MG63 (cell line): ENCODE data around the gene XAGE1B. TPM values are rescaled to one million over a fixed set of nuclear protein-coding genes. Genes with fewer than 3 reads are reported as not detected.
"Not testable (repeated sequence)": the region's sequence is repeated elsewhere in the genome, so short reads cannot be mapped to it uniquely, and the experiment has no call there.

ENCODE experiments used
- DNase-seq: peaks from one replicate; pipeline ENCODE4 v3.0.0-alpha.2; 2020
- H3K27me3 ChIP-seq: fragments of 250-450 bp; sonication (Bioruptor Pico); 2 replicates; pipeline ENCODE4 v1.5.1; 2020; ENCODE audit warnings: mild to moderate bottlenecking, moderate library complexity
- H3K36me3 ChIP-seq: fragments of 250-450 bp; sonication (Bioruptor Pico); 2 replicates; pipeline ENCODE4 v1.5.1; 2020; ENCODE audit warnings: mild to moderate bottlenecking, moderate library complexity
- H3K4me3 ChIP-seq: fragments of 250-450 bp; sonication (Bioruptor Pico); 2 replicates; pipeline ENCODE4 v1.5.1; 2020; ENCODE audit warnings: mild to moderate bottlenecking, moderate library complexity
- H3K9me3 ChIP-seq: fragments of 250-450 bp; sonication (Bioruptor Pico); 2 replicates; pipeline ENCODE4 v1.5.1; 2020; ENCODE audit warnings: mild to moderate bottlenecking, moderate library complexity
- total RNA-seq: library from RNA; depleted of rRNA; stranded (reverse); fragments of >200 nt; shearing (Covaris generic); gene quantifications from 2 replicates; pipeline ENCODE4 v1.2.3, GENCODE V29; 2014; ENCODE audit warnings: low replicate concordance; rRNA removed

XAGE1B gene
- not detected in 2 replicates for total RNA-seq

GRCh38 chrX:52516987-52517325, at the start of gene XAGE1B:
TSS of gene XAGE1B (minus strand) at chrX:52517063. CDS start at chrX:52515527, 1,536 bp downstream.
- H3K4me3 ChIP-seq, H3K27me3 ChIP-seq, H3K36me3 ChIP-seq, H3K9me3 ChIP-seq, DNase-seq: not testable (repeated sequence)

DNA sequence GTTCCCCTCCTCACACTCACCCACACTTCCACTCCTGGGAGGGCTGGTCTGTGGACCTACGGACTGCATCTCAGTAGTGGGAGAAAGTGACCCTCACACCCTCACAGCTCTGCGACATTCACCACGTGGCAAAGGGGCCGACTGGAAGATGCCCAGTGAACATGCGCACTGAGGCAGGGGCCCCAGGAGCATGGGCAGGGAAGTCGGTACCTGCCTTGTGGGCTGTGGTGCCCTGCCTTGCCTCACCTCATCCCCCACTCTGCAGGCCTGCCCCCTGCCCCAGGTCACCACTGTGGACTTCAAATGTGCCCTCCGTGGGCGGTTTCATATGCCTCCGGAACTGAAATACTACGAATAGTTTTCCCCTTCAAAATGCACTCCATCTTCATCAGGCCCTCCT, 46.2 kb upstream of the XAGE1B start:
- Histone ChIP-seq H3K4me3 (no peak overlapping the region), H3K36me3 (no peaks in the 10 kb centered on the region), H3K9me3 (no peaks in the 10 kb centered on the region), H3K27me3 (no peaks in the 10 kb centered on the region)
- no peak for DNase-seq

DNA sequence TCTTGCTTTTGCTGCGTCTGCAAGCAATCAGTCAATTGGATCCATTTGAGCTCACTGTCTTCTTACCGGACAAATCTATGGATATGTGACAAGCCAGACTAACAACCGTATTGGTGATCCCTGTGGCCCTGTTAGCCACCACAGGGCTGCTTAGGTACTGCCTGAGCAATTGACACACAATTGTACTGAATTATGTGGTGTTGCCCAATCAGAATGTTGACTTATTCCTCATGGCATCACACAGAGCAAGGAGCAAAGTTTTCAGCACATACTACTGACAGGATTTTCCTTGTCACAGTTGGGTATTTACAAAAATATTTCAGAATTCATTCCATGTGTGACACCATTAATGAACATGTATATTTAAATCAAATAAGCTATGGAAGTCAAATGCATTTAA, 41.3 kb upstream of the XAGE1B start:
- no peak for DNase-seq
- Histone ChIP-seq H3K4me3 (no peak overlapping the region), H3K27me3 (no peaks in the 10 kb centered on the region), H3K36me3 (no peaks in the 10 kb centered on the region), H3K9me3 (no peaks in the 10 kb centered on the region)

DNA sequence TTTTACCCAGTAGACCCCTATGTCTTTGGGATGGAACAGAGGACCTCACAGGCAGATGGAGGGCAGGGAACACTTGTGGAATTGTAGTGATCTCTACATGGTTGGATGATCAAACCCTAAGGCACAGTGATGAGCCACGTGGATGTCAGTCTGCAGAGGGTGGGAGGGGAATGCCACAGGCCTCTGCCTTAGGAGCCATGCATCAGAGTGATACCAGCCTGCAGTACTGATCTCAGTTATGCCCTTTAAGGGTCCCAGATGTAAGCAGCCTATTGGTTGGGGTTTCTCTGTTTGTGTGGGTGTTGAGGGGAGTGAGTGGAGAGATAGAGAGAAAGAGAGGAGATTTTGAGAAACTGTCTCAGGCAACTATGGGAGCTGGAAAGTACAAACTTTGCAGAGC, 39.9 kb upstream of the XAGE1B start:
- Histone ChIP-seq H3K4me3 (no peak overlapping the region), H3K27me3 (no peaks in the 10 kb centered on the region), H3K9me3 (no peaks in the 10 kb centered on the region), H3K36me3 (no peaks in the 10 kb centered on the region)
- no peak for DNase-seq

DNA sequence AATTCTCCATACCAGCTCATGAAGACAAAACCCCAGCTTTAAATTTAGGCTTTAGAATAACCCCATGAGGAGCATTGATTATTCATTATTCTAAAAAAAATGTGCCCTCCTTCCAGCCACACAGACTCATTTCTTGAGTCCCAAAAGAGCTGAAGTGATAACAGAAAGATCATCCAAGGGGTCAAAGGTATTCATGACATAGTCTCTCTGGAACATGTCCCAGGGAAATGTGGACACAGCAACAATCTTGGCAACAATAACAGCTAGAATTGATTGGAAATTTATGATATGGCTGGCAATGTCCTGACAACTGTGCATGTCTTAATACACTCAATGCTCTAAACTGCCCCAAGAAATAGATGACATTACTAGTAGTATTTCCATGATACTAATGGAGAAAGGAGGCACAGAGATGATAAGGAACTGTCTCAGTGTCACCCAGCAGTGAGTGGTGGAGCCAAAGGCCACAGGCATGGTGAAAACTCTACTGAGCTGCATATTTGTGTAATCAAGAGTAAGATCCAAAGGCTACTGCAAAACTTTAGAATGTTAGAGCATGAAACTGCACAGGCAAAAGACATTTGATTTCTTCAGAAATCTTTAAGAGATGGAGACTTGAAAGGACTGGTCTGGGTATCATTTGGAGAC, 37.3 kb upstream of the XAGE1B start:
- Histone ChIP-seq H3K9me3 (no peaks in the 10 kb centered on the region), H3K36me3 (no peaks in the 10 kb centered on the region), H3K4me3 (no peak overlapping the region), H3K27me3 (no peaks in the 10 kb centered on the region)
- DNase-seq: no peak

GRCh38 chrX:52548769-52549168, 31.9 kb upstream of the XAGE1B start:
- H3K27me3 ChIP-seq, H3K9me3 ChIP-seq, DNase-seq, H3K4me3 ChIP-seq, H3K36me3 ChIP-seq: not testable (repeated sequence)

- no peaks in the 10 kb centered on the region for H3K9me3 ChIP-seq
- H3K27me3 ChIP-seq: no peaks in the 10 kb centered on the region
- DNase-seq: no peak
- H3K36me3 ChIP-seq: no peaks in the 10 kb centered on the region
- H3K4me3 ChIP-seq: no peak overlapping the region
These were observed 27.4 kb upstream of the XAGE1B start for GRCh38 chrX:52544147-52544840.

DNA sequence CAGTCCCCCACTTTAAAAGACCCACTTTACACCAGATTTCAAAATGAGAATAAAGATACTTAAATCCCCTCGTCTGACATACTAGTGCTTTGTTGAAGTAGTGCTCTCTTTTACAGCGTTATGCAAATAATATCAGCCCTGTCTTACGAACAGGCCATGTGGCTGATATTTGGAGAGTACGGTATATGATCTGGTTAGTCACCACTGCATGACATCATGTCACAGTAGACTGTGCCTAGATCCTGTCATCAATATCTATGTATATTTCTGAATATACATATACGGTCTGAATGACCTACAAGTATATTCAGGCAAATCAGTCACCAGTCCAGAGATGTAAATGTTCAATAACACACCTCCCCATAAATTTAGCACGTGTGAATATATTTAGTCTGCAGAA, 25.4 kb upstream of the XAGE1B start:
- Histone ChIP-seq H3K9me3 (no peaks in the 10 kb centered on the region), H3K36me3 (no peaks in the 10 kb centered on the region), H3K27me3 (no peaks in the 10 kb centered on the region), H3K4me3 (no peak overlapping the region)
- no peak for DNase-seq

DNA sequence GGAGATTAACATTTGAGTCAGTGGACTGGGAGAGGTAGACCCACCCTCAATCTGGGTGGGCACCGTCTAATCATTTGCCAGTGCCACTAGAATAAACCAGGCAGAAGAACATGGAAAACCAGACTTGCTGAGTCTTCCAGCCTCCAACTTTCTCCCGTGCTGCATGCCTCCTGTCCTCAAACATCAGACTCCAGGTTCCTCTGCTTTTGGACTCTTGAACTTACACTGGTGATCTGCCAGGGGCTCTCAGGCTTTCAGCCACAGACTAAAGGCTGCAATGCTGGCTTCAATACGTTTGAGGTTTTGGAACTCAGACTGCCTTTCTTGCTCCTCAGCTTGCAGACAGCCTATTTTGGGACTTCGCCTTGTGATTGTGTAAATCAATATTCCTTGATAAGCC, 24.2 kb upstream of the XAGE1B start:
- H3K9me3 ChIP-seq, H3K4me3 ChIP-seq, DNase-seq, H3K27me3 ChIP-seq, H3K36me3 ChIP-seq: not testable (repeated sequence)

DNA sequence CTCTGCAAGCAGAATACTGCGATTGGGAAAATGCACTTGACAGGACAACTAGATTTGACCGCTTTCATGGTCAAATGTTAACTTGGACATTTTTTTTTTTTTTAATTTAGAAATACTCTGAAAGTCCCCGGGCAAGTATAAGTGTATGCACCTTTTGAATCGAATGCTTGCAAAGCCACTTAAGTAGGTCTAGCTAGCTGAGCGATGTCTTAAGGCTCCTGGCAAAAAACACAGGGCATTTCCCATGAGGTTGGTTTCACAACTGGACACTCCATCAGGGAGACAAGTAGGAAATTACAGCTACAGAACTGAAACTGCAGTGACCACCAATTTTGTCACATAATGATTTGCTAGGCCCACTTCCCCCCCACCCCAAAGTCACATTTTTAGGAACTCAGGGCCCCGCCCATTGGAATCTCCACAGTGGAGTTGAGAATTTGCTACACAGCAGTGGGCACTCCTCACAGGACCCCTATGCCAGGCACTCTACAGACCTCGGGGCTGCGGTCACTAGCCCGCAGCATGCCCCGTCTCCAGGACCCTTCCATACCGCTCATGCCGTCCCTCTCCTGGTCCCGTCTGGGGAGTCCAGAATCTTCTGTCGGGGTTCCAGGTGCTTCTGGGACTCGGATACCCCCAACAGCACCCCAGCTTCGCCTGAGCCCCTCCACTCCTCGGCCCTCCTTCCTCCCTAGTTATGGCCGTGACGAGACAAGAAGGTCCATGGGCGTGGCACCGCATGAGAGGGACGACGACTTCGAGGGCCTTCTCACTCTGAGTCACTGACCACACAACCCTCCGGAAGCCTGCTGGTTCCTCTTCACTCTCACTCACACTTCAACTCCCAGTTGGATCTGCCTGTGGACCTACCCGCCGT, 515 bp downstream of the XAGE1B start:
- H3K9me3 ChIP-seq, DNase-seq, H3K4me3 ChIP-seq: not testable (repeated sequence)

DNA sequence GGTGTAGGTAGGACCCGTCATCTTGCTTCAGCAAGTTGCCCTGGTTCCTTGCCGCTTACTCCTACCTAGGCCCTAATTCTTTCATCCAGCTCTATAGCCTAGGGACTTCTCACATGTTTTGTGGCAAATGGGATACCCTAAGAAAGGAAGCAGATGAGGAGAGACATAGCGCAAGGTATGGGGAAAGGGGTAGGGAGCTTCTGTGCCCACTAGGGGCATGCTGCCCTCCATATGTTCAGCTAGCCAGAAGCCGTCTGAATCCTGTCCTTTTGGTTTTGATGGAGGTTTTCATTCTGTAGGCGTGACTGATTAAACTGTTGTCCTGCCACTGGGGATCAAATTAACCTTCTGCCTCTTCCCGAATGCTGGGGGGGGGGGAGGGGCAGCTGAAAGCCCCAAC, 5.7 kb downstream of the XAGE1B start:
- not testable (repeated sequence) for H3K27me3 ChIP-seq, H3K36me3 ChIP-seq, H3K4me3 ChIP-seq, H3K9me3 ChIP-seq, DNase-seq

More for the DNA sequence above, 515 bp downstream of the XAGE1B start:
- not testable (repeated sequence) for H3K27me3 ChIP-seq, H3K36me3 ChIP-seq

DNA sequence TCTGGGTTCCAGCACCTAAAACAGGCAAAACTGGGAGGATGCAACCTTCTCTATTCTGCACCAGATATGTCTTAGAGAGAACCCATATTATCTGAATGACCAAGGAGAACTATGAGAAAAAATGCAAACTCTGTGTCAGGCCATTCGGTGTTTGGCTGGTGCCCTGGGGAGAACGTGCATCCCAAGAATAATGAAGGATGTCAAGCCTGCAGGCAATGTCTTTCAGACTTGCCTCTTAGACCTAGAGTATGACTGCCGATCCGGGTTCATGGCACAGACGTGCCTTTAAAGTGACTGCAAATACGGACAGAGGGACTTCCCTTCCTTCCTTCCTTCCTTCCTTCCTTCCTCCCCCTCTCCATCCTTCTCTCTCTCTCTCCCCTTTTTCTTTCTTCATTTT, 6.9 kb downstream of the XAGE1B start:
- Histone ChIP-seq H3K27me3 (no peaks in the 10 kb centered on the region), H3K9me3 (no peaks in the 10 kb centered on the region), H3K4me3 (no peak overlapping the region), H3K36me3 (no peaks in the 10 kb centered on the region)
- no peak for DNase-seq

DNA sequence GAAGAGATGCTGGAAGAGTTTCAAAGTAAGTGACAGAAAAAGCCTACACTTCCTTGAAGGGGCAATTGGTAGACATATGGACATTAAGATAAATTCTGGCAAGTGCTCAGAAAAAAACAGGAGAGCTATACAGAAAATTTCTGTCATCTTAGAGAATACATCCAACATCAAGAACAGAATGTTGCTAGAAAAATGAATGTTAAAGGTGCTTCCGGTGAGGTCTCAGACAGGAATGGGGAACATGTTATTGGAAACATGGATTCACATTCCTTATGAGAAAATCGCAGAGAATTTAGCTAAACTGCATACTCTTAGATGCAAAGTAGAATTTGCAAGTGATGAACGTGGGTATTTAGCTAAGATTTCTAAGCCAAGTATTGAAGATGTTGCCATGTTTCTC, 9.5 kb downstream of the XAGE1B start:
- Histone ChIP-seq H3K4me3 (no peak overlapping the region), H3K9me3 (no peaks in the 10 kb centered on the region)
- DNase-seq: no peak

GRCh38 chrX:52504551-52504950, 12.3 kb downstream of the XAGE1B start:
- H3K27me3 ChIP-seq: no peaks in the 10 kb centered on the region

More for the DNA sequence above, 9.5 kb downstream of the XAGE1B start:
- no peaks in the 10 kb centered on the region for H3K27me3 ChIP-seq
- H3K36me3 ChIP-seq: no peaks in the 10 kb centered on the region

DNA sequence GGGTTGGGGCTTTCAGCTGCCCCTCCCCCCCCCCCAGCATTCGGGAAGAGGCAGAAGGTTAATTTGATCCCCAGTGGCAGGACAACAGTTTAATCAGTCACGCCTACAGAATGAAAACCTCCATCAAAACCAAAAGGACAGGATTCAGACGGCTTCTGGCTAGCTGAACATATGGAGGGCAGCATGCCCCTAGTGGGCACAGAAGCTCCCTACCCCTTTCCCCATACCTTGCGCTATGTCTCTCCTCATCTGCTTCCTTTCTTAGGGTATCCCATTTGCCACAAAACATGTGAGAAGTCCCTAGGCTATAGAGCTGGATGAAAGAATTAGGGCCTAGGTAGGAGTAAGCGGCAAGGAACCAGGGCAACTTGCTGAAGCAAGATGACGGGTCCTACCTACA, 15.5 kb downstream of the XAGE1B start:
- H3K36me3 ChIP-seq, H3K9me3 ChIP-seq, DNase-seq, H3K4me3 ChIP-seq, H3K27me3 ChIP-seq: not testable (repeated sequence)

More at GRCh38 chrX:52504551-52504950, 12.3 kb downstream of the XAGE1B start:
- no peaks in the 10 kb centered on the region for H3K36me3 ChIP-seq
- DNase-seq: no peak
- H3K9me3 ChIP-seq: no peaks in the 10 kb centered on the region
- no peak overlapping the region for H3K4me3 ChIP-seq

DNA sequence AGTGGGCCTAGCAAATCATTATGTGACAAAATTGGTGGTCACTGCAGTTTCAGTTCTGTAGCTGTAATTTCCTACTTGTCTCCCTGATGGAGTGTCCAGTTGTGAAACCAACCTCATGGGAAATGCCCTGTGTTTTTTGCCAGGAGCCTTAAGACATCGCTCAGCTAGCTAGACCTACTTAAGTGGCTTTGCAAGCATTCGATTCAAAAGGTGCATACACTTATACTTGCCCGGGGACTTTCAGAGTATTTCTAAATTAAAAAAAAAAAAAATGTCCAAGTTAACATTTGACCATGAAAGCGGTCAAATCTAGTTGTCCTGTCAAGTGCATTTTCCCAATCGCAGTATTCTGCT, 20.5 kb downstream of the XAGE1B start:
- DNase-seq, H3K4me3 ChIP-seq, H3K9me3 ChIP-seq, H3K36me3 ChIP-seq, H3K27me3 ChIP-seq: not testable (repeated sequence)

DNA sequence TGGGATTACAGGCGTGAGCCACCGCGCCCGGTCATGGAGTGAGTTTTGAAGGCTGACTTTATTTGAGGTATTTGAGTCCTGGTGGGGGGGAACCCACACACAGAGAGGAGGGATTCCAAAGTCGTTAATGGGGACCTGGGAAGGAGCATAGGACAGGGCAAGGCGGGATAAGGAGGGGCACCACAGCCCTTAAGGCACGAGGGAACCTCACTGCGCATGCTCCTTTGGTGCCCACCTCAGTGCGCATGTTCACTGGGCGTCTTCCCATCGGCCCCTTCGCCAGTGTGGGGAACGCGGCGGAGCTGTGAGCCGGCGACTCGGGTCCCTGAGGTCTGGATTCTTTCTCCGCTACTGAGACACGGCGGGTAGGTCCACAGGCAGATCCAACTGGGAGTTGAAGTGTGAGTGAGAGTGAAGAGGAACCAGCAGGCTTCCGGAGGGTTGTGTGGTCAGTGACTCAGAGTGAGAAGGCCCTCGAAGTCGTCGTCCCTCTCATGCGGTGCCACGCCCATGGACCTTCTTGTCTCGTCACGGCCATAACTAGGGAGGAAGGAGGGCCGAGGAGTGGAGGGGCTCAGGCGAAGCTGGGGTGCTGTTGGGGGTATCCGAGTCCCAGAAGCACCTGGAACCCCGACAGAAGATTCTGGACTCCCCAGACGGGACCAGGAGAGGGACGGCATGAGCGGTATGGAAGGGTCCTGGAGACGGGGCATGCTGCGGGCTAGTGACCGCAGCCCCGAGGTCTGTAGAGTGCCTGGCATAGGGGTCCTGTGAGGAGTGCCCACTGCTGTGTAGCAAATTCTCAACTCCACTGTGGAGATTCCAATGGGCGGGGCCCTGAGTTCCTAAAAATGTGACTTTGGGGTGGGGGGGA, 21.1 kb downstream of the XAGE1B start, which contains the start of gene XAGE1A:
Gene XAGE1A (plus strand): TSS at position 264 of the 874 bp plus-strand sequence. CDS start 1,554 bp downstream, outside the sequence.
- H3K4me3 ChIP-seq, DNase-seq, H3K9me3 ChIP-seq: not testable (repeated sequence)

More for the DNA sequence above, 21.1 kb downstream of the XAGE1B start, which contains the start of gene XAGE1A:
- H3K27me3 ChIP-seq, H3K36me3 ChIP-seq: not testable (repeated sequence)
